ES-I3 (cell line): Measurements from ENCODE around the gene KLF17.
"Not testable (repeated sequence)": the region's sequence is repeated elsewhere in the genome, so short reads cannot be mapped to it uniquely, and the experiment has no call there.

Experiments
- H3K36me3 ChIP-seq: 2 replicates; pipeline ENCODE4 v1.6.1; 2013; ENCODE audit warnings: mild to moderate bottlenecking, low read length, control low read depth, moderate library complexity; ENCODE audit not compliant: insufficient read depth
- H3K4me1 ChIP-seq: 2 replicates; pipeline ENCODE4 v1.6.1; 2013; ENCODE audit warnings: mild to moderate bottlenecking, control low read depth, low read length; ENCODE audit not compliant: insufficient read depth
- H3K9ac ChIP-seq: 2 replicates; pipeline ENCODE4 v1.6.1; 2013; ENCODE audit warnings: low read depth, mild to moderate bottlenecking, low read length, moderate library complexity
- H3K9me3 ChIP-seq: 2 replicates; pipeline ENCODE4 v1.6.1; 2013; ENCODE audit warnings: mild to moderate bottlenecking, low read length, moderate library complexity; ENCODE audit not compliant: control insufficient read depth, insufficient read depth

KLF17 gene

DNA sequence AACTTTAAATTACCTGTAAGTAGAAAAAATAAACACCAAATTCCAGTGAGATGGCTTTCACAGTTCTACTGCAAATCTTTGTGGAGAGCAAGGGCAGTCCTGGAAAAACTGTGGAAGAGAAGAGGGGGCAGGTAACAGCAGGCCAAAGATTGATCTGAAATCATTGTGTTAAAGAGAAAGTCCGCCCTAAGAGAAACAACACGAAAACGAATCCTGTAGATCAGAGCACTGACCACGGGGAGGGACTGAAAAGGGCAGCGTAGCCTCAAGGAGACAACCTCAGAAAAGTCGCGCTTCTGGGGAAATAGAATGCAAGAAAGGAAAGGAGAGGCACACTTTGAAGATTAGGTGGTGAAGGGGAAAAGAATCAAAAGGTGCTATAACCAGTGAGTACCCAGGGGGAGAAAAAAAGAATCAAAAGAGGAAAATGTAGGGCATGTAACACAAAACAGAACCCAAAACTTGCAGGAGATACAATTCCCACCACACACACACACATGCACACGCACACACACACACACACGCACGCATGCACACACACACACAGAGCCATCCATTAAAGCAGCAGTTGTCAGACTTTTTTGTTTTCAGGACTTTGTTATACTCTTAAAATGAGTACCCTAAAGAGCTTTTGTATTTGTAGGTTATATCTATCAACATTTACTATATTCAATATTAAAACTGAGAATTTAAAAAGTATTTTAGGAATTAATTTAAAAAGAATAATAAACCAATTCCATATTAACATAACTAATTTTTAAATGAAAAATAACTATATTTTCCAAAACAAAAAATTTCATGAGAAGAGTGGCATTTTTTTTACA lies 28.0 kb upstream of the KLF17 start:
- Histone ChIP-seq H3K9me3 (no peaks in the 10 kb centered on the region), H3K9ac (no peak overlapping the region), H3K4me1 (peaks cover 24% of the 10 kb centered on the region), H3K36me3 (no peaks in the 10 kb centered on the region)

DNA sequence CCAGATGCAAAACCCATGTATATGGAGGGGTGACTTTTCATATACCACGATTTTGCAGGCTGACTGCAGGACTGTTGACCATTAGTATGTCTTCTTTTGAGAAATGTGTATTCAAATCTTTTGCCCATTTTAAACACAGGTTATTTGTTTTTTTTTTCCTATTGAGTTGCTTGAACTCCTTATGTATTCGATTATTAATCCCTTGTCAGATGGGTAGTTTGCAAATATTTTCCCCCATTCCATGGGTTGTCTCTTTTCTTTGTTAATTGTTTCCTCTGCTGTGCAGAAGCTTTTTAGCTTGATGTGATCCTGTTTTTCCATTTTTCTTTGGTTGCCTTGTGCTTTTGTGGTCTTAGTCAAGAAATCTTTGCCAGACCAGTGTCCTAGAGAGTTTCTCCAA lies 24.6 kb upstream of the KLF17 start:
- H3K9me3 ChIP-seq = no peaks in the 10 kb centered on the region
- no peaks in the 10 kb centered on the region for H3K36me3 ChIP-seq

DNA sequence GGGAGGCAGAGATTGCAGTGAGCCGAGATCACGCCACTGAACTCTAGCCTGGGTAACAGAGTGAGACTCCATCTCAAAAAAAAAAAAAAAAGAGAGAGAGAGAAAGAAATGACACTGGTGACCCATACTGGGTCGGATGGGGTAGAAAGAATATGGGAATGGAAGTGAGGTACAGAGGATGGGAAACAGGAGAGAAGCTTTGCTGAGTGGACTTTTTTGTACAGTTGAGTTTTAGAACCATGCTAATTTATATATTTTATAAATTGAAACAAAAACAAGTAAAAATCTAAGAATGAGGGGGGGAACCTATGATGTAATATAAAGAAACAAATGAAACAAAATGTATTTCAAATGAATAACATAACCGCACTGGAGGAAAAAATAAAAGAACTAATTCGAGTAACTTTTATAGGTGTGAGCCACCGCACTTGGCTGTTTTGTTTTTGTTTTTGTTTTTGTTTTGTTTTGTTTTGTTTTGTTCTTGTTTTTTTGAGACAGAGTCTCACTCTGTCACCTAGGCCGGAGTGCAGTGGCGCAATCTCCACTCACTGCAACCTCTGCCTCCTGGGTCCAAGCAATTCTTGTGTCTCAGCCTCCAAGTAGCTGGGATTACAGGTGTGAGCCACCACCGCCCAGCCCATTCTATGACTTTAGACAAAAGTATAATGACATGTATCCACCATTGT lies 18.3 kb upstream of the KLF17 start:
- H3K9me3 ChIP-seq = no peaks in the 10 kb centered on the region
- no peaks in the 10 kb centered on the region for H3K36me3 ChIP-seq
- no peak overlapping the region for H3K9ac ChIP-seq
- H3K4me1 ChIP-seq = no peaks in the 10 kb centered on the region

More for the DNA sequence above, 24.6 kb upstream of the KLF17 start:
- Histone ChIP-seq H3K9ac (no peak overlapping the region), H3K4me1 (peaks cover 16% of the 10 kb centered on the region)

- Histone ChIP-seq H3K9me3 (no peaks in the 10 kb centered on the region), H3K9ac (no peak overlapping the region), H3K36me3 (no peaks in the 10 kb centered on the region), H3K4me1 (no peaks in the 10 kb centered on the region)
These were observed 17.3 kb upstream of the KLF17 start for GRCh38 chr1:44101328-44101727.

DNA sequence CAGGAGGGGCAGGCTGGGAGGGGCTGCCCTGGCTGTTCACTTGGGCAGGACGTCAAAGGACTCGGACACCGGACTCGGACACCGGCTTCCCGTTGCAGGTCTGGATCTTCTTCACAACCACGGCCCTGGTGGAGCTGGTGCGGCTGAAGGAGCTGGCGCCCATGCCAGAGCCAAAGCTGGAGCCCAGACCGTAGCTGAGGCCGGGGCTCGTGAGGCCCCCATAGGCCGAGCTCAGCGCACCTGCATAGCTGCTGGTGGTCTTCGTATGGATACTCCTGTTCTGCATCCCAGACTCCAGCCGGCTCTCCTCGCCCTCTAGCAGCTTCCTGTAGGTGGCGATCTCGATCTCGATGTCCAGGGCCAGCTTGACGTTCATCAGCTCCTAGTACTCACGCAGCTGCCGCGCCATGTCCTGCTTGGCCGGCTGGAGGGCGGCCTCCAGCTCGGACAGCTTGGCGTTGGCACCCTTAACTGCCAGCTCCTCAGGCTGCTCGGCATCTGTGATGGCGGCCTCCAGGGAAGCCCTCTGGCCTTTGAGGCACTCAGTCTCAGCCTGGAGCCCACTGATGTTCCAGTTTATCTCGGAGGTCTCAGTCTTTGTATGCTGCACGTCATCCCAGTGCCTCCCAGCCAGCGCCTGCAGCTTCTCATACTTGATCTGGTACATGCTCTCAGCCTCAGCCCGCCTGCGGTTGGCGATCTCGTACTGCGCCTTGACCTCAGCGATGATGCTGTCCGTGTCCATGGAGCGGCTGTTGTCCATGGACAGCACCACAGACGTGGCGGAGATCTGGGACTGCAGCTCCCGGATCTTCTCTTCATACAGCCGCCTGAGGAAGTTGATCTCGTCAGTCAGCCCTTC lies 15.1 kb upstream of the KLF17 start:
- Histone ChIP-seq H3K9ac (no peak overlapping the region), H3K36me3 (no peaks in the 10 kb centered on the region), H3K4me1 (peaks cover 9% of the 10 kb centered on the region), H3K9me3 (no peaks in the 10 kb centered on the region)

- Histone ChIP-seq H3K4me1 (peaks cover 9% of the 10 kb centered on the region), H3K9me3 (no peaks in the 10 kb centered on the region), H3K36me3 (no peaks in the 10 kb centered on the region), H3K9ac (no peak overlapping the region)
These were observed 12.8 kb upstream of the KLF17 start for GRCh38 chr1:44105810-44106209.

- no peaks in the 10 kb centered on the region for H3K9me3 ChIP-seq
- H3K4me1 ChIP-seq = peaks cover 9% of the 10 kb centered on the region
- no peaks in the 10 kb centered on the region for H3K36me3 ChIP-seq
- H3K9ac ChIP-seq = no peak overlapping the region
These were observed 10.4 kb upstream of the KLF17 start for GRCh38 chr1:44108241-44108640.

- peaks cover 9% of the 10 kb centered on the region for H3K4me1 ChIP-seq
- no peaks in the 10 kb centered on the region for H3K9me3 ChIP-seq
- no peak overlapping the region for H3K9ac ChIP-seq
These were observed 9.7 kb upstream of the KLF17 start for GRCh38 chr1:44108971-44109370.

DNA sequence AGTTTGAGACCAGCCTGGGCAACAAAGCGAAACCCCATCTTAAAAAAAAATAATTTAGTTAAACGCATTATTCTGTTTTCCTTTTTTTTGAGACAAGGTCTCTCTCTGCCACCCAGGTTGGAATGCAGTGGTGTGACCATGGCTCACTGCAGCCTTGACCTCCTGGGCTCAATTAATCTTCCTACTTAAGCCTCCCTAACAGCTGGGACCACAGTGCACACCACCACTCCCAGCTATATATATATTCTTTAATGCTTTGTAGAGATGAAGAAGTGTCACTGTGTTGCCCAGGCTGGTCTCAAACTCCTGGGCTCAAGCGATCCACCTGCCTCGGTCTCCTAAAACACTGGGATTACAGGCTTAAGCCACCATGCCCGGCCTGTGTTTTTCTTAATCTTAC lies 7.7 kb upstream of the KLF17 start:
- no peaks in the 10 kb centered on the region for H3K9me3 ChIP-seq
- no peak overlapping the region for H3K9ac ChIP-seq
- H3K4me1 ChIP-seq = peaks cover 9% of the 10 kb centered on the region
- H3K36me3 ChIP-seq = no peaks in the 10 kb centered on the region

More at GRCh38 chr1:44108971-44109370, 9.7 kb upstream of the KLF17 start:
- H3K36me3 ChIP-seq = no peaks in the 10 kb centered on the region

- Histone ChIP-seq H3K9ac (no peak overlapping the region), H3K4me1 (peaks cover 4% of the 10 kb centered on the region), H3K36me3 (no peaks in the 10 kb centered on the region), H3K9me3 (no peaks in the 10 kb centered on the region)
These were observed 6.8 kb upstream of the KLF17 start for GRCh38 chr1:44111861-44112260.

- H3K36me3 ChIP-seq = no peaks in the 10 kb centered on the region
- no peaks in the 10 kb centered on the region for H3K9me3 ChIP-seq
- H3K4me1 ChIP-seq = peaks cover 3% of the 10 kb centered on the region; the same call in 1 of the 2 replicates
- H3K9ac ChIP-seq = no peak overlapping the region
These were observed 6.1 kb upstream of the KLF17 start for GRCh38 chr1:44112486-44112885.

DNA sequence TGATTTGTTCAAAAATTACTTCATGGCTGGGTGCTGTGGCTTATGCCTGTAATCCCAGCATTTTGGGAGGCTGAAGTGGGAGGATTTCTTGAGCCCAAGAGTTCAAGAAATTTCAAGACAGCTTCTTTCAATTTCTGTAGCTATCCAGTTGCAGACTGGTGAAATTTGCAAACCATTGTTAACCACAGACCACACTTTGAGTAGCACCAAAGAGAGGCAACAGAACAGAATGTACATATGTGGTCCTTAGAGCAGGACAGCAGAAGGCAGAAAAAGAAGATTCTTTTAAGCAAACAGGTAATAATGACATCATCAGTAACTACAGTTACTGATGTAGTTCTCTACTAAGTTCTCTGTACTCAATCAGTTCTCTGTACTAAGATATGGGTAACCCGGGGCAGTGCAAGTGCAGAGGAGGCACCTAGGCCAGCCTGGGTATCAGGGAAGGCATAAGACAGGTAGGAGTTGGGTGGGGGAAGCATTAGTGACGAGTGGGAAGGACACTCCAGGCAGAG lies 5.5 kb upstream of the KLF17 start:
- H3K9ac ChIP-seq = no peak overlapping the region
- no peaks in the 10 kb centered on the region for H3K9me3 ChIP-seq
- no peaks in the 10 kb centered on the region for H3K36me3 ChIP-seq
- peaks cover 2% of the 10 kb centered on the region; the same call in 1 of the 2 replicates for H3K4me1 ChIP-seq

DNA sequence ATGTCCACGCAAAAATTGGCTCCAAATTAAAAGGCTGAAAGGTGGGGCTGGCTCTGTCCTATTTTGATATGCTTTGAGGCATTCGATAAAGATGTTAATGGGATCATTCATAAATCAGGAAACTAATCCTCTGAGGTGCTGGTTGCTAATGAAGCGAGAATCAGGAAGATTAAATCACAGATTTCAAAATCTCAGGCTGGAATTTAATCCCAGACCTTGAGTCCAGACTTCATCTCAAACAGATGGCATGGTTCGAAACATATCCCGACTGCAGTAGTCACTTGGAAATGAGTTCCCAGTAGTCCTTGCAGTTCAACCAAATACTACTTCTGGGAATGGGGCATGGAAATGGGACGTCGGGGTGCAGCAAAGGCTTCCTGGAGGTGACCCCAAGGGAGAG lies 4.5 kb upstream of the KLF17 start:
- H3K9ac ChIP-seq = no peak overlapping the region
- H3K9me3 ChIP-seq = no peaks in the 10 kb centered on the region
- no peaks in the 10 kb centered on the region for H3K36me3 ChIP-seq
- no peaks in the 10 kb centered on the region for H3K4me1 ChIP-seq

GRCh38 chr1:44117272-44117671 lies 1.3 kb upstream of the KLF17 start:
- H3K4me1 ChIP-seq, H3K9ac ChIP-seq, H3K9me3 ChIP-seq, H3K36me3 ChIP-seq: not testable (repeated sequence)
